ENCODE data around the gene SYAP1.
A peak's percentile ranks its signal among the peaks of the same experiment; 100 is the strongest.
"Not testable (repeated sequence)": the region's sequence is repeated elsewhere in the genome, so short reads cannot be mapped to it uniquely, and the experiment has no call there.

SYAP1 gene

GRCh38 chrX:16719334-16720084 lies at the start of gene SYAP1:
SYAP1 (plus strand) TSS chrX:16719612; CDS start chrX:16719725, 113 bp downstream.
- DNase-seq (ENCODE audit: low spot score), result peak; percentile 91

- peak; percentile 64 for DNase-seq (ENCODE audit: low spot score)
These were observed 48.4 kb upstream of the SYAP1 start for GRCh38 chrX:16671005-16671404.

GRCh38 chrX:16678689-16679088 lies 40.7 kb upstream of the SYAP1 start:
- no peak for DNase-seq (ENCODE audit: low spot score)

- no peak for DNase-seq (ENCODE audit: low spot score)
These were observed 36.3 kb upstream of the SYAP1 start for GRCh38 chrX:16683007-16683664.

- DNase-seq (ENCODE audit: low spot score), result no peak
These were observed 31.9 kb upstream of the SYAP1 start for GRCh38 chrX:16687514-16687913.

- DNase-seq (ENCODE audit: low spot score), result peak; percentile 29
These were observed 24.2 kb upstream of the SYAP1 start for GRCh38 chrX:16695079-16695676.

GRCh38 chrX:16696956-16697355 lies 22.5 kb upstream of the SYAP1 start:
- DNase-seq (ENCODE audit: low spot score), result no peak

- DNase-seq (ENCODE audit: low spot score), result no peak
These were observed 20.0 kb upstream of the SYAP1 start for GRCh38 chrX:16699389-16699788.

GRCh38 chrX:16700734-16701133 lies 18.7 kb upstream of the SYAP1 start:
- no peak for DNase-seq (ENCODE audit: low spot score)

- DNase-seq (ENCODE audit: low spot score), result no peak
These were observed 16.5 kb upstream of the SYAP1 start for GRCh38 chrX:16702700-16703599.

- no peak for DNase-seq (ENCODE audit: low spot score)
These were observed 14.0 kb upstream of the SYAP1 start for GRCh38 chrX:16705370-16705769.

GRCh38 chrX:16708016-16708415 lies 11.4 kb upstream of the SYAP1 start:
- no peak for DNase-seq (ENCODE audit: low spot score)

GRCh38 chrX:16711219-16711811 lies 8.1 kb upstream of the SYAP1 start:
- no peak for DNase-seq (ENCODE audit: low spot score)

GRCh38 chrX:16711893-16712547 lies 7.4 kb upstream of the SYAP1 start:
- no peak for DNase-seq (ENCODE audit: low spot score)

- peak; percentile 30 for DNase-seq (ENCODE audit: low spot score)
These were observed 6.8 kb upstream of the SYAP1 start, which contains the start of gene CTPS2 for GRCh38 chrX:16712548-16713155. CTPS2 (minus strand) TSS chrX:16712669; CDS start chrX:16702902, 9,767 bp downstream.

- DNase-seq (ENCODE audit: low spot score), result no peak
These were observed 4.9 kb upstream of the SYAP1 start for GRCh38 chrX:16714504-16714903.

GRCh38 chrX:16715638-16716037 lies 3.8 kb upstream of the SYAP1 start:
- DNase-seq (ENCODE audit: low spot score), result not testable (repeated sequence)

- not testable (repeated sequence) for DNase-seq (ENCODE audit: low spot score)
These were observed 3.0 kb upstream of the SYAP1 start for GRCh38 chrX:16716451-16716850.

- no peak for DNase-seq (ENCODE audit: low spot score)
These were observed 533 bp upstream of the SYAP1 start for GRCh38 chrX:16718824-16719333.

- DNase-seq (ENCODE audit: low spot score), result no peak
These were observed 3.1 kb downstream of the SYAP1 start for GRCh38 chrX:16722481-16722880.
